Measurements from ENCODE around the gene RMP24.

The RMP24 gene

GRCh38 chr18:35935805-35936204 lies 36.7 kb upstream of the RMP24 start:
- WGBS (ENCODE audit: extremely low coverage, insufficient read length, low lambda C conversion rate): no CpG with 5 or more reads among the region's 4 CpGs
- Histone ChIP-seq H3T11ph (ENCODE audit: low read length) (no peak overlapping the region), H3K27me3 (ENCODE audit: insufficient read depth, low read length) (no peaks in the 10 kb centered on the region), H3K23me2 (ENCODE audit: insufficient read length, low read depth, low read length, poor library complexity, severe bottlenecking) (no peaks in the 10 kb centered on the region), H3K23ac (ENCODE audit: insufficient read length, low read depth, low read length) (no peak overlapping the region), H3K9me3 (ENCODE audit: control insufficient read depth, low read depth, low read length) (no peaks in the 10 kb centered on the region), H2AK5ac (ENCODE audit: insufficient read length, low read length) (no peak overlapping the region), H3K14ac (ENCODE audit: insufficient read depth, low read length) (no peak overlapping the region), H2BK20ac (ENCODE audit: low read depth, low read length, poor library complexity, severe bottlenecking) (no peak overlapping the region), H2BK12ac (ENCODE audit: insufficient read length, low read depth, low read length) (no peak overlapping the region), H4K8ac (replicated peaks; ENCODE audit: insufficient read length, low read depth, low read length) (no peak overlapping the region), H3K27ac (ENCODE audit: insufficient read length, low read depth, low read length) (no peak overlapping the region), H3K79me2 (ENCODE audit: insufficient read depth, low read length) (no peaks in the 10 kb centered on the region), H3K56ac (ENCODE audit: insufficient read length, low read depth, low read length) (no peak overlapping the region), H3K79me1 (ENCODE audit: insufficient read depth, low read depth, low read length, poor library complexity, severe bottlenecking) (no peaks in the 10 kb centered on the region), H2BK120ac (ENCODE audit: low read depth, low read length, poor library complexity, severe bottlenecking) (no peak overlapping the region), H3K9ac (ENCODE audit: extremely low read depth, insufficient read length, low read length) (no peak overlapping the region), H4K5ac (ENCODE audit: insufficient read length, low read depth, low read length) (no peak overlapping the region), H3K4me1 (ENCODE audit: insufficient read depth, low read length) (peaks cover 3% of the 10 kb centered on the region; the same call in 1 of the 2 replicates), H3K4ac (ENCODE audit: low read depth, low read length) (no peak overlapping the region), H4K20me1 (ENCODE audit: control insufficient read depth, insufficient read depth, insufficient read length) (no peaks in the 10 kb centered on the region), H4K91ac (ENCODE audit: insufficient read length, low read depth, low read length) (no peak overlapping the region), H3K18ac (ENCODE audit: insufficient read length, low read depth, low read length) (no peak overlapping the region), H2BK15ac (ENCODE audit: low read depth, low read length) (no peak overlapping the region), H3K4me2 (ENCODE audit: insufficient read depth, insufficient read length, low read length) (no peak overlapping the region), H2AFZ (ENCODE audit: low read length) (no peak overlapping the region), H2BK5ac (ENCODE audit: insufficient read length, low read length) (no peak overlapping the region)
- no peaks in the 10 kb centered on the region for H3K27me3 Mint-ChIP-seq (ENCODE audit: low read depth)
- H3K36me3 Mint-ChIP-seq (ENCODE audit: insufficient read depth in 1 of 3, low read depth in 3 of 3): peaks cover 20 to 54% (median 41%) of the 10 kb centered on the region in 3 experiments
- H3K4me3 Mint-ChIP-seq: no peak overlapping the region
- no peak for TF ChIP-seq CTCF (conservative IDR thresholded peaks at IDR 0.05)
- H3K9me3 Mint-ChIP-seq: no peaks in the 10 kb centered on the region; a peak in 1 of 5 replicates
- H3K4me1 Mint-ChIP-seq: peaks cover 29 to 30% of the 10 kb centered on the region in 2 experiments
- peak overlapping the region; percentile 2 to 73 (median 27); a peak in 4 of 7 replicates for H3K27ac Mint-ChIP-seq
- no peak for DNase-seq

Data from H9 (cell line).